SU-DHL-6 (cell line): ENCODE results near the gene DENND2A.

ENCODE experiments used
- H2AFZ ChIP-seq: fragments of 200-600 bp; sonication (generic); 2 replicates; pipeline ENCODE4 v1.6.1; 2014; ENCODE audit warnings: low read depth, mild to moderate bottlenecking, moderate library complexity, mixed read lengths, antibody characterized with exemption, low read length; ENCODE audit not compliant: severe bottlenecking
- H3F3A ChIP-seq: fragments of 200-600 bp; shearing (Covaris generic); 2 replicates; pipeline ENCODE4 v1.6.0; 2016; ENCODE audit warnings: antibody characterized with exemption, mild to moderate bottlenecking; ENCODE audit not compliant: insufficient read depth
- H3K27ac ChIP-seq: fragments of 200-600 bp; sonication (generic); 2 replicates; pipeline ENCODE4 v1.5.1; 2016; ENCODE audit warnings: low read depth, mild to moderate bottlenecking, low read length, moderate library complexity, mixed read lengths
- H3K27me3 ChIP-seq: fragments of 200-600 bp; sonication (generic), shearing (Covaris generic); 2 replicates; pipeline ENCODE4 v1.6.0; 2014; ENCODE audit warnings: mild to moderate bottlenecking, low read length
- H3K36me3 ChIP-seq: fragments of 200-600 bp; sonication (generic); 2 replicates; pipeline ENCODE4 v1.6.1; 2014; ENCODE audit warnings: mild to moderate bottlenecking, low read length, mixed read lengths
- H3K4me2 ChIP-seq: fragments of 300-600, 200-600 bp; shearing (Covaris generic), sonication (generic); 2 replicates; pipeline ENCODE4 v1.6.0; 2014; ENCODE audit warnings: low read length, low read depth, mild to moderate bottlenecking; ENCODE audit not compliant: poor library complexity, severe bottlenecking
- H3K4me3 ChIP-seq: fragments of 200-600 bp; sonication (generic); 2 replicates; pipeline ENCODE4 v1.5.1; 2014; ENCODE audit warnings: antibody characterized with exemption, low read length, mild to moderate bottlenecking, mixed read lengths; ENCODE audit not compliant: insufficient read depth, poor library complexity, severe bottlenecking
- H3K79me2 ChIP-seq: fragments of 200-600 bp; sonication (generic); 2 replicates; pipeline ENCODE4 v1.6.1; 2014; ENCODE audit warnings: mild to moderate bottlenecking, low read length, moderate library complexity; ENCODE audit not compliant: insufficient read depth
- H3K9ac ChIP-seq: fragments of 200-600 bp; sonication (generic); 2 replicates; pipeline ENCODE4 v1.7.0; 2014; ENCODE audit warnings: mild to moderate bottlenecking, low read length
- H3K9me2 ChIP-seq: fragments of 200-600 bp; sonication (generic); replicated peaks from 2 replicates; pipeline ENCODE4 v1.6.1; 2014; ENCODE audit warnings: low read length; ENCODE audit not compliant: insufficient read depth
- H3K9me3 ChIP-seq: fragments of 200-600 bp; sonication (generic); 2 replicates; pipeline ENCODE4 v1.6.1; 2014; ENCODE audit warnings: low read length, mixed read lengths; ENCODE audit not compliant: insufficient read depth
- H4K20me1 ChIP-seq: fragments of 200-600 bp; sonication (generic); 2 replicates; pipeline ENCODE4 v1.6.1; 2014; ENCODE audit warnings: low read depth, mild to moderate bottlenecking, antibody characterized with exemption, low read length, moderate library complexity, mixed read lengths
- EZH2phosphoT487 ChIP-seq: fragments of 200-600 bp; sonication (generic), shearing (Covaris generic); conservative IDR thresholded peaks from 2 replicates; pipeline ENCODE4 v1.6.1; 2018; ENCODE audit warnings: mild to moderate bottlenecking, antibody characterized with exemption, low read length, moderate library complexity, mixed read lengths
- TF ChIP-seq, protein P1 (sequence below): fragments of 200-600 bp; sonication (generic); IDR thresholded peaks from one replicate; pipeline ENCODE4 v1.5.1; 2017; ENCODE audit warnings: antibody characterized with exemption, mild to moderate bottlenecking, low read length, moderate library complexity; ENCODE audit not compliant: insufficient read depth, poor library complexity, severe bottlenecking

Gene DENND2A

GRCh38 chr7:140683657-140684056, 43.0 kb upstream of the DENND2A start:
- no peaks in the 10 kb centered on the region for H3F3A ChIP-seq
- no peaks in the 10 kb centered on the region for H3K9me2 ChIP-seq
- H4K20me1 ChIP-seq, result no peaks in the 10 kb centered on the region
- no peaks in the 10 kb centered on the region for H3K27me3 ChIP-seq
- H3K79me2 ChIP-seq, result 0 out of 2 replicates have a peak, but pooled peaks cover 4% of the 10 kb centered on the region
- no peak overlapping the region for H3K9ac ChIP-seq
- no peaks in the 10 kb centered on the region for H3K9me3 ChIP-seq
- no peak overlapping the region for H2AFZ ChIP-seq
- no peaks in the 10 kb centered on the region for H3K36me3 ChIP-seq
- H3K4me3 ChIP-seq, result no peak overlapping the region
- TF ChIP-seq, protein P1, sequence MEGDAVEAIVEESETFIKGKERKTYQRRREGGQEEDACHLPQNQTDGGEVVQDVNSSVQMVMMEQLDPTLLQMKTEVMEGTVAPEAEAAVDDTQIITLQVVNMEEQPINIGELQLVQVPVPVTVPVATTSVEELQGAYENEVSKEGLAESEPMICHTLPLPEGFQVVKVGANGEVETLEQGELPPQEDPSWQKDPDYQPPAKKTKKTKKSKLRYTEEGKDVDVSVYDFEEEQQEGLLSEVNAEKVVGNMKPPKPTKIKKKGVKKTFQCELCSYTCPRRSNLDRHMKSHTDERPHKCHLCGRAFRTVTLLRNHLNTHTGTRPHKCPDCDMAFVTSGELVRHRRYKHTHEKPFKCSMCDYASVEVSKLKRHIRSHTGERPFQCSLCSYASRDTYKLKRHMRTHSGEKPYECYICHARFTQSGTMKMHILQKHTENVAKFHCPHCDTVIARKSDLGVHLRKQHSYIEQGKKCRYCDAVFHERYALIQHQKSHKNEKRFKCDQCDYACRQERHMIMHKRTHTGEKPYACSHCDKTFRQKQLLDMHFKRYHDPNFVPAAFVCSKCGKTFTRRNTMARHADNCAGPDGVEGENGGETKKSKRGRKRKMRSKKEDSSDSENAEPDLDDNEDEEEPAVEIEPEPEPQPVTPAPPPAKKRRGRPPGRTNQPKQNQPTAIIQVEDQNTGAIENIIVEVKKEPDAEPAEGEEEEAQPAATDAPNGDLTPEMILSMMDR, result no peak
- TF ChIP-seq EZH2phosphoT487, result no peak
- no peak overlapping the region for H3K4me2 ChIP-seq
- no peak overlapping the region for H3K27ac ChIP-seq

DNA sequence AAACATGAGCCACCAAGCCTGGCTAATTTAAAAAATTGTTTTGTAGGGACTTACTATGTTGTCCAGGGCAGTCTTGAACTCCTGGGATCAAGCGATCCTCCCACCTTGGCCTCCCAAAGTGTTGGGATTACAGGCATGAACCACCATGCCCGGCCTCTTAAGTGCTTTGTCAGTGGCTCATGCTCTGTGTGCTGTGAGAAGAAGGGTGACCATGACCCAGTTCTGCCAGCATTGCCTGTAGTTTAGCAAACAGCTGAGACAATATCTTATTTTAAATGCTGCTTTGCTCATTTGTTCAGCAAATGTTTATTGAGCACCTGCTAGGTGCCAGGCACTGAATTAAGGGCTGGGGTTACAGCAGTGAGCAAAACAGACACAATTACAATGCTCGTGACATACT, 41.2 kb upstream of the DENND2A start:
- Histone ChIP-seq H3F3A (no peaks in the 10 kb centered on the region), H3K4me2 (no peak overlapping the region), H3K79me2 (peaks cover 6% of the 10 kb centered on the region; the same call in 1 of the 2 replicates), H3K27ac (no peak overlapping the region), H3K9me3 (no peaks in the 10 kb centered on the region), H2AFZ (no peak overlapping the region), H3K27me3 (no peaks in the 10 kb centered on the region), H3K36me3 (no peaks in the 10 kb centered on the region), H3K4me3 (no peak overlapping the region), H4K20me1 (no peaks in the 10 kb centered on the region), H3K9me2 (no peaks in the 10 kb centered on the region), H3K9ac (no peak overlapping the region)
- no peak for TF ChIP-seq EZH2phosphoT487
- TF ChIP-seq, protein P1, result no peak

DNA sequence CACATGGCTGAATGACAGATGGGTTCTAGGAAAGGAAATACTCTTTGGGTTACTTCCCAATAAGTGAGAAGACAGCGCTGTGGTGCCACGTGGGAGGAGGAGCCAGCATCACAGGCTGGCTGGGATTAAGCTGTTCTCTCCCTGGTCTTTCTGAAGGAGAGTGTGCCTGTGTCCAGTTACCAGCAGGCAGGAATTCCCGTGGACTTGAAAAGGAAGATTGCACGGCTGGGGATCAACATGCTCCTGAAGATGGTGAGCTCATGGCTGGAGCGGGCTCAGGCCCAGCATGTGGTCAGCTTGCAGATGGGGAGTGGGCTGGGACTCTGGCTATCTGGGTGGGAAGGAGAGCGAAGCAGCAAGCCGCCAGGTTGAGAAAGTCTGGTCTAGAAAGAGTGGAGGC, 40.3 kb upstream of the DENND2A start:
- no peak overlapping the region for H3K4me3 ChIP-seq
- H3K4me2 ChIP-seq, result no peak overlapping the region
- no peak for TF ChIP-seq EZH2phosphoT487
- TF ChIP-seq, protein P1, result no peak
- no peak overlapping the region for H3K9ac ChIP-seq
- H3K27me3 ChIP-seq, result no peaks in the 10 kb centered on the region
- H3F3A ChIP-seq, result peaks cover 7% of the 10 kb centered on the region
- no peak overlapping the region for H2AFZ ChIP-seq
- H4K20me1 ChIP-seq, result no peaks in the 10 kb centered on the region
- no peak overlapping the region for H3K27ac ChIP-seq
- no peaks in the 10 kb centered on the region for H3K36me3 ChIP-seq
- no peaks in the 10 kb centered on the region for H3K9me2 ChIP-seq
- peaks cover 9% of the 10 kb centered on the region; the same call in 1 of the 2 replicates for H3K79me2 ChIP-seq
- no peaks in the 10 kb centered on the region for H3K9me3 ChIP-seq
